H1 (cell line): ENCODE results near the gene THAP5. TPM values are rescaled to one million over a fixed set of nuclear protein-coding genes. Genes with fewer than 3 reads are reported as not detected.

Experiments
- CTCF ChIA-PET: fragments of 300-600 bp; sonication (Branson Sonifier 250); formaldehyde crosslinking; loops from one replicate; lab custom pipeline; 2021; ENCODE audit not compliant: partially characterized antibody; lab: Charles Lee
- POLR2A ChIA-PET: fragments of 300-600 bp; sonication (Branson Sonifier 250); formaldehyde crosslinking; loops from one replicate; lab custom pipeline; 2021; ENCODE audit warnings: inconsistent platforms; ENCODE audit not compliant: partially characterized antibody; lab: Charles Lee
- DNase-seq, 2 experiments: peaks; one replicate each; pipeline versions ENCODE4 v3.0.0 to v3.0.0-alpha.2; 2010 to 2022; ENCODE audit warnings: low spot score in 2 of 2, low read depth in 1 of 2, mixed read lengths in 1 of 2
- FAIRE-seq: peaks from 2 replicates; lab custom pipeline; 2011; peaks lifted over from hg19 to GRCh38; lab: Jason Lieb, UNC
- H2AFZ ChIP-seq: 2 replicates; pipeline ENCODE4 v1.8.1; 2012; ENCODE audit warnings: low read length, inconsistent platforms
- H2AK5ac ChIP-seq: 2 replicates; pipeline ENCODE4 v1.6.1; 2013; ENCODE audit warnings: low read depth, low read length
- H2BK120ac ChIP-seq: replicated peaks from 2 replicates; pipeline ENCODE3; 2013; ENCODE audit warnings: low read depth, low read length, inconsistent platforms
- H2BK12ac ChIP-seq: 2 replicates; pipeline ENCODE4 v1.6.1; 2013; ENCODE audit warnings: low read depth, low read length
- H2BK15ac ChIP-seq: 2 replicates; pipeline ENCODE4 v1.6.1; 2013; ENCODE audit warnings: low read length
- H2BK20ac ChIP-seq: 2 replicates; pipeline ENCODE4 v1.6.1; 2013; ENCODE audit warnings: low read length
- H2BK5ac ChIP-seq: 2 replicates; pipeline ENCODE4 v1.6.1; 2013; ENCODE audit warnings: low read depth, low read length
- H3K14ac ChIP-seq: 2 replicates; pipeline ENCODE4 v1.6.1; 2013; ENCODE audit warnings: inconsistent platforms; ENCODE audit not compliant: insufficient read length
- H3K18ac ChIP-seq: 2 replicates; pipeline ENCODE4 v1.6.1; 2013; ENCODE audit warnings: low read length; ENCODE audit errors: extremely low read depth
- H3K23ac ChIP-seq: 2 replicates; pipeline ENCODE4 v1.6.1; 2013; ENCODE audit warnings: inconsistent platforms; ENCODE audit not compliant: insufficient read length
- H3K23me2 ChIP-seq: 2 replicates; pipeline ENCODE4 v1.6.1; 2013; ENCODE audit warnings: low read depth, low read length
- H3K27ac ChIP-seq: 2 replicates; pipeline ENCODE4 v1.6.1; 2011; ENCODE audit warnings: low read depth, low read length, inconsistent platforms
- H3K27me3 ChIP-seq, 4 experiments: replicated peaks in 1 of 4; 1 replicate in 1 of 4; 2 replicates in 3 of 4; pipeline versions ENCODE4 v1.6.1 to v1.8.1; 2011 to 2013; ENCODE audit warnings: low read length in 3 of 4, mild to moderate bottlenecking in 3 of 4, inconsistent platforms in 2 of 4, mixed read lengths in 2 of 4, moderate library complexity in 1 of 4; ENCODE audit not compliant: control insufficient read depth in 3 of 4, insufficient read depth in 3 of 4; ENCODE audit errors: extremely low read depth in 1 of 4
- H3K36me3 ChIP-seq, 4 experiments: 2 replicates each; pipeline versions ENCODE4 v1.6.1 to v1.8.1; 2011 to 2013; ENCODE audit warnings: mild to moderate bottlenecking in 4 of 4, low read length in 3 of 4, moderate library complexity in 2 of 4, control low read depth in 1 of 4, inconsistent platforms in 1 of 4; ENCODE audit not compliant: insufficient read depth in 4 of 4, control insufficient read depth in 2 of 4
- H3K4ac ChIP-seq: replicated peaks from 2 replicates; pipeline ENCODE3; 2013; ENCODE audit warnings: low read length, low read depth, mixed read lengths, inconsistent platforms; ENCODE audit not compliant: insufficient read length
- H3K4me1 ChIP-seq, 4 experiments: replicated peaks in 1 of 4; 1 replicate in 1 of 4; 2 replicates in 3 of 4; pipeline versions ENCODE4 v1.6.1 to v1.8.1; 2011 to 2013; ENCODE audit warnings: low read length in 3 of 4, inconsistent platforms in 2 of 4, mixed read lengths in 1 of 4; ENCODE audit not compliant: insufficient read depth in 4 of 4, control insufficient read depth in 3 of 4
- H3K4me2 ChIP-seq, 2 experiments: 2 replicates each; pipeline versions ENCODE4 v1.6.1 to v1.8.1; 2011 to 2013; ENCODE audit warnings: low read depth in 2 of 2, low read length in 2 of 2, control low read depth in 1 of 2, inconsistent platforms in 1 of 2, mild to moderate bottlenecking in 1 of 2; ENCODE audit not compliant: insufficient read depth in 1 of 2
- H3K4me3 ChIP-seq, 4 experiments: fragments of 200-600, 300-600 bp in 1 of 4; sonication (generic), shearing (Covaris generic), sonication (Bioruptor Twin) in 1 of 4; 2 replicates each; pipeline versions ENCODE4 v1.5.1 to v1.8.1; 2011 to 2016; ENCODE audit warnings: low read length in 4 of 4, low read depth in 3 of 4, control low read depth in 2 of 4, inconsistent platforms in 2 of 4, mild to moderate bottlenecking in 2 of 4, mixed read lengths in 1 of 4, moderate library complexity in 1 of 4; ENCODE audit not compliant: insufficient read depth in 2 of 4; ENCODE audit errors: extremely low read depth in 1 of 4
- H3K56ac ChIP-seq: replicated peaks from 2 replicates; pipeline ENCODE3; 2013; ENCODE audit warnings: low read depth, mild to moderate bottlenecking, mixed read lengths, low read length, inconsistent platforms; ENCODE audit not compliant: insufficient read length
- H3K79me1 ChIP-seq: 2 replicates; pipeline ENCODE4 v1.6.1; 2013; ENCODE audit warnings: low read depth, low read length, control low read depth
- H3K79me2 ChIP-seq, 2 experiments: 2 replicates each; pipeline versions ENCODE4 v1.6.1 to v1.8.1; 2012 to 2013; ENCODE audit warnings: low read length in 2 of 2, mild to moderate bottlenecking in 2 of 2, inconsistent platforms in 1 of 2; ENCODE audit not compliant: insufficient read depth in 2 of 2, control insufficient read depth in 1 of 2
- H3K9ac ChIP-seq, 4 experiments: replicated peaks in 1 of 4; 1 replicate in 1 of 4; 2 replicates in 3 of 4; pipeline versions ENCODE4 v1.6.1 to v1.8.1; 2011 to 2013; ENCODE audit warnings: low read depth in 3 of 4, low read length in 3 of 4, control low read depth in 2 of 4, mild to moderate bottlenecking in 2 of 4, moderate library complexity in 2 of 4, inconsistent platforms in 1 of 4; ENCODE audit errors: extremely low read depth in 1 of 4
- H3K9me3 ChIP-seq, 2 experiments: 2 replicates each; pipeline versions ENCODE4 v1.6.1 to v1.8.1; 2012 to 2013; ENCODE audit warnings: mild to moderate bottlenecking in 2 of 2, moderate library complexity in 2 of 2, control low read depth in 1 of 2, inconsistent platforms in 1 of 2, low read depth in 1 of 2, low read length in 1 of 2, mixed read lengths in 1 of 2; ENCODE audit not compliant: insufficient read depth in 2 of 2
- H4K20me1 ChIP-seq, 2 experiments: replicated peaks in 1 of 2; 2 replicates each; pipeline versions ENCODE3 to v1.8.1; 2011 to 2013; ENCODE audit warnings: inconsistent platforms in 2 of 2, low read length in 2 of 2, mild to moderate bottlenecking in 1 of 2; ENCODE audit not compliant: insufficient read depth in 2 of 2, control insufficient read depth in 1 of 2
- H4K5ac ChIP-seq: 2 replicates; pipeline ENCODE4 v1.6.1; 2013; ENCODE audit warnings: low read length, low read depth, mixed read lengths, inconsistent platforms; ENCODE audit not compliant: insufficient read length
- H4K8ac ChIP-seq: 2 replicates; pipeline ENCODE4 v1.8.0; 2013; ENCODE audit warnings: mild to moderate bottlenecking, moderate library complexity, low read length, inconsistent platforms; ENCODE audit not compliant: insufficient read depth; ENCODE audit errors: extremely low read depth
- H4K91ac ChIP-seq: replicated peaks from 2 replicates; pipeline ENCODE3; 2013; ENCODE audit warnings: low read length, mixed read lengths, inconsistent platforms; ENCODE audit not compliant: insufficient read length
- CBX5 ChIP-seq: fragments of 300-800, 300-1000 bp; sonication (generic); IDR thresholded peaks from 2 replicates; pipeline ENCODE4 v1.7.1; 2016; ENCODE audit warnings: antibody characterized with exemption, low read length, low read depth
- FOSL1 ChIP-seq: IDR thresholded peaks from 2 replicates; pipeline ENCODE4 v1.6.1; 2011; ENCODE audit warnings: mild to moderate bottlenecking, low read depth, low read length, moderate library complexity; ENCODE audit not compliant: insufficient read depth
- KDM4A ChIP-seq: IDR thresholded peaks from one replicate; pipeline ENCODE4 v1.7.1; 2012; ENCODE audit warnings: low read depth, mild to moderate bottlenecking, moderate library complexity, low read length, inconsistent platforms; ENCODE audit not compliant: severe bottlenecking
- MAX ChIP-seq: IDR thresholded peaks from 2 replicates; pipeline ENCODE4 v1.6.1; 2012; ENCODE audit warnings: inconsistent platforms
- NANOG ChIP-seq: IDR thresholded peaks from 2 replicates; pipeline ENCODE4 v1.6.1; 2011; ENCODE audit warnings: low read length, low read depth, mild to moderate bottlenecking, inconsistent platforms; ENCODE audit not compliant: insufficient read depth, poor library complexity, severe bottlenecking
- PHF8 ChIP-seq: fragments of 200-600 bp; sonication (generic); conservative IDR thresholded peaks from 2 replicates; pipeline ENCODE4 v1.7.1; 2012; ENCODE audit warnings: low read depth, mild to moderate bottlenecking, inconsistent platforms, low read length, moderate library complexity
- RBBP5 ChIP-seq: IDR thresholded peaks from 2 replicates; pipeline ENCODE4 v1.7.1; 2012; ENCODE audit warnings: low read depth, mild to moderate bottlenecking, inconsistent platforms, low read length, moderate library complexity, borderline replicate concordance
- SAP30 ChIP-seq: fragments of 300-600 bp; sonication (generic); IDR thresholded peaks from 2 replicates; pipeline ENCODE4 v1.7.1; 2012; ENCODE audit warnings: low read length, moderate library complexity, mild to moderate bottlenecking, inconsistent platforms; ENCODE audit not compliant: insufficient read depth, insufficient replicate concordance
- SRF ChIP-seq: IDR thresholded peaks from 2 replicates; pipeline ENCODE4 v1.6.1; 2011; ENCODE audit warnings: mild to moderate bottlenecking, low read depth, low read length, moderate library complexity
- YY1 ChIP-seq: IDR thresholded peaks from 2 replicates; pipeline ENCODE4 v1.6.1; 2011; ENCODE audit warnings: low read depth, mild to moderate bottlenecking, low read length
- ZNF274 ChIP-seq: IDR thresholded peaks from 2 replicates; pipeline ENCODE4 v1.7.0; 2012; ENCODE audit warnings: low read length, borderline replicate concordance; ENCODE audit errors: extremely low read depth
- WGBS, 2 experiments: shearing (Covaris generic) in 1 of 2; methylation state at CpG; one replicate each; pipeline versions ENCODE4 v1.1.6 to v1.1.7; 2013 to 2015; ENCODE audit warnings: low lambda C conversion rate in 2 of 2, mixed read lengths in 2 of 2, inconsistent platforms in 1 of 2, low coverage in 1 of 2, missing lambda C conversion rate in 1 of 2; ENCODE audit not compliant: insufficient replicate concordance in 2 of 2, insufficient coverage in 1 of 2, insufficient read length in 1 of 2; ENCODE audit errors: extremely low coverage in 1 of 2, missing lambda C conversion rate in 1 of 2; 5-methylcytosine and 5-hydroxymethylcytosine counted together
- polyA plus RNA-seq, 7 experiments: library from polyadenylated mRNA; depleted of rRNA in 3 of 7; stranded (reverse) in 5 of 7; unstranded in 2 of 7; fragments of >200 nt in 5 of 7; fragments of 200-250 nt in 2 of 7; gene quantifications; 1 replicate in 5 of 7; 2 replicates in 1 of 7; 4 replicates in 1 of 7; pipeline versions ENCODE4 v1.2.1 to v1.2.3, GENCODE V29; 2011 to 2013; ENCODE audit warnings: missing spikeins in 2 of 7, mixed read lengths in 2 of 7
- total RNA-seq: library from RNA; stranded (reverse); fragmentation: NEBNext Ultra II Directional; extraction: Animal tissue kit (Norgen Biotek cat#: 25700); gene quantifications from 2 replicates; pipeline ENCODE4 v1.2.1, GENCODE V29; 2021

THAP5 gene
- total and polyA plus RNA-seq, 2 of the 8 experiments (the other 6 are each of a cell fraction or from before 2014, with no cell fraction given) = 3.9 to 24.2 TPM

- H2BK15ac ChIP-seq = no peak overlapping the region
- H2BK20ac ChIP-seq = no peak overlapping the region
- no peak for FAIRE-seq
- H3K4me3 ChIP-seq = no peak overlapping the region
- no peak overlapping the region for H2BK12ac ChIP-seq
- H3K56ac ChIP-seq = no peak overlapping the region
- no peak overlapping the region for H3K27ac ChIP-seq
- POLR2A ChIA-PET = interaction anchor here (1.3 to 1.4 kb wide), 2 partner anchors 9 to 13 kb away, joined by 3 to 5 read pairs; partner anchors contain the start of gene DNAJB9
- H3K18ac ChIP-seq = no peak overlapping the region
- H2AFZ ChIP-seq = no peak overlapping the region
- no peak for DNase-seq
- no peak overlapping the region for H4K5ac ChIP-seq
- 0 out of 4 replicates have a peak, but pooled peaks cover 0 to 2% of the 10 kb centered on the region in 2 experiments for H3K79me2 ChIP-seq
- H3K14ac ChIP-seq = no peak overlapping the region
- no peak overlapping the region for H3K23ac ChIP-seq
- H3K36me3 ChIP-seq = peaks cover 0 to 15% (median 2%) of the 10 kb centered on the region in 4 experiments; a peak in 1 of 8 replicates
- H3K9ac ChIP-seq = no peak overlapping the region
- peaks cover 3% of the 10 kb centered on the region; the same call in 1 of the 2 replicates for H3K79me1 ChIP-seq
- WGBS, 2 experiments = 97% methylated on average over 7 of the region's 7 CpGs; no CpG with 5 or more reads in 1 of the 2 experiments
- no peak overlapping the region for H2BK120ac ChIP-seq
- H4K8ac ChIP-seq = no peak overlapping the region
- H4K20me1 ChIP-seq = no peaks in the 10 kb centered on the region
- no peaks in the 10 kb centered on the region for H3K27me3 ChIP-seq
- H2BK5ac ChIP-seq = no peak overlapping the region
- H3K4me2 ChIP-seq = no peak overlapping the region
- peaks cover 0 to 9% of the 10 kb centered on the region in 2 experiments; a peak in 1 of 4 replicates for H3K9me3 ChIP-seq
- no peak overlapping the region for H4K91ac ChIP-seq
- H3K23me2 ChIP-seq = no peaks in the 10 kb centered on the region
- no peak overlapping the region for H3K4ac ChIP-seq
- CTCF ChIA-PET = no interaction called here
- H3K4me1 ChIP-seq = peaks cover 0 to 7% (median 6%) of the 10 kb centered on the region in 4 experiments; a peak in 3 of 7 replicates
- no peak overlapping the region for H2AK5ac ChIP-seq
- no peak for TF ChIP-seq SAP30
- no peak for TF ChIP-seq YY1
- no peak for TF ChIP-seq PHF8
- TF ChIP-seq NANOG = no peak
- TF ChIP-seq MAX = no peak
- no peak for TF ChIP-seq KDM4A
- no peak for TF ChIP-seq SRF
- TF ChIP-seq ZNF274 = no peak
- TF ChIP-seq FOSL1 = no peak
- TF ChIP-seq CBX5 = no peak
- no peak for TF ChIP-seq RBBP5
Observed at GRCh38 chr7:108578937-108579336, 9.4 kb upstream of the THAP5 start.
